GM20000 (cell line): ENCODE measurements around the gene DLX5.
A peak's percentile ranks its signal among the peaks of the same experiment; 100 is the strongest.

Source experiments
- DNase-seq: peaks from one replicate; pipeline ENCODE4 v3.0.0; 2012; ENCODE audit warnings: low spot score
- TF ChIP-seq, protein P1 (sequence below): IDR thresholded peaks from 2 replicates; pipeline ENCODE4 v1.5.1; 2012; ENCODE audit warnings: mild to moderate bottlenecking, control low read depth; ENCODE audit errors: extremely low read depth, missing control alignments

The DLX5 gene

GRCh38 chr7:96991546-96992191 is 33.0 kb downstream of the DLX5 start:
- DNase-seq = peak; percentile 5

DNA sequence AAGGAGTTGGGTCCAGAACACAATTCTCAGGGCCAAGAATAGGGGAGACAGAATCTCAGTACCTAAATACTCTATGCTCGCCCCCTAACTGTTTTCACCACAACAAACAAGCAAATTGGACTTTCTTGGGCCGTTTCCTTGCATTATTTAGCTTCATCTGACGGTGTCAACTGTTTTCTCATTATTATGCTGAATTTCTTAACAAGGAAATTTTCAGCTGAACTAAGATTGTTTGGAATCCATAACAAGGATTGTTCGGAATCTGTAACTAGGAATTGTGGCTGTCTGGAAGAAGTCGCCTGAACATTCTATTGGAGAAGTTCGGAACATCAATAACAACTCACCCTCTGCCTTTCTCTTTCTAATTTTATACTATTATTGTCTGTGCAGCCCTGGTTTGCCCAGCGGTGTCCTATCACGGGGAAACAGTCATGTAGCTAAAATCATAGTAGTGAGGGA is 34.7 kb downstream of the DLX5 start:
- no peak for DNase-seq
- TF ChIP-seq, protein P1, sequence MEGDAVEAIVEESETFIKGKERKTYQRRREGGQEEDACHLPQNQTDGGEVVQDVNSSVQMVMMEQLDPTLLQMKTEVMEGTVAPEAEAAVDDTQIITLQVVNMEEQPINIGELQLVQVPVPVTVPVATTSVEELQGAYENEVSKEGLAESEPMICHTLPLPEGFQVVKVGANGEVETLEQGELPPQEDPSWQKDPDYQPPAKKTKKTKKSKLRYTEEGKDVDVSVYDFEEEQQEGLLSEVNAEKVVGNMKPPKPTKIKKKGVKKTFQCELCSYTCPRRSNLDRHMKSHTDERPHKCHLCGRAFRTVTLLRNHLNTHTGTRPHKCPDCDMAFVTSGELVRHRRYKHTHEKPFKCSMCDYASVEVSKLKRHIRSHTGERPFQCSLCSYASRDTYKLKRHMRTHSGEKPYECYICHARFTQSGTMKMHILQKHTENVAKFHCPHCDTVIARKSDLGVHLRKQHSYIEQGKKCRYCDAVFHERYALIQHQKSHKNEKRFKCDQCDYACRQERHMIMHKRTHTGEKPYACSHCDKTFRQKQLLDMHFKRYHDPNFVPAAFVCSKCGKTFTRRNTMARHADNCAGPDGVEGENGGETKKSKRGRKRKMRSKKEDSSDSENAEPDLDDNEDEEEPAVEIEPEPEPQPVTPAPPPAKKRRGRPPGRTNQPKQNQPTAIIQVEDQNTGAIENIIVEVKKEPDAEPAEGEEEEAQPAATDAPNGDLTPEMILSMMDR = no peak

More at GRCh38 chr7:96991546-96992191, 33.0 kb downstream of the DLX5 start:
- TF ChIP-seq, protein P1 = no peak

DNA sequence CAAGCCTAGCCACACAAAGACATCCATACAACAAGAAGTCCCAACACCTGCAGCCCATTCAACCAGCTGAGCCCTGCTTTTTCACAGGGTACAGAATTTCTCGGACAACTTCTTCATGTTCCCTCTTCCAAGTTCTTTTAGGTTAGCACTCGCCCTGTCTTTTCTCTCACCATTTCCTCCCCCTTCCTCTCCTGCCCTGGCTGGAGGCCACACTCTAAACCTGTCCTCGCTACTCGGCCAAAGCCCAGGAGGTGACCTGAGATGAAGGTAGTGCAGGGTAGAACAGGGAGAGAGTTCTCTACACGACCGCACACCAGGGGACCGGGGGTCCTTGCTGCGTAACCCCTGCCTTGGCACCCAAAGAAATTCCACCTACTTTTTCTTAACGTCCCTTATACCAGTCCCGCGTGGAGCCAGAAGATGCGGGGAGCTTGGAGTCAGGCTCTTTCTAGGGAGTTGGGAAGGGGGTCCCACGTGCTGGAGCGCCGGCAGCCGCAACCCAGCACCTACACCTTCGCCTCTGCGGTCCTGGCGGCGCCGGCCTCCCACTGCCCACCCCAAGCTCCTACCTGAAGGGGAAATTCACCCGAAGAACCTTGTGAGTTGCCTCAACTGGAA is 35.3 kb downstream of the DLX5 start:
- TF ChIP-seq, protein P1 = no peak
- DNase-seq = peak; percentile 10

DNA sequence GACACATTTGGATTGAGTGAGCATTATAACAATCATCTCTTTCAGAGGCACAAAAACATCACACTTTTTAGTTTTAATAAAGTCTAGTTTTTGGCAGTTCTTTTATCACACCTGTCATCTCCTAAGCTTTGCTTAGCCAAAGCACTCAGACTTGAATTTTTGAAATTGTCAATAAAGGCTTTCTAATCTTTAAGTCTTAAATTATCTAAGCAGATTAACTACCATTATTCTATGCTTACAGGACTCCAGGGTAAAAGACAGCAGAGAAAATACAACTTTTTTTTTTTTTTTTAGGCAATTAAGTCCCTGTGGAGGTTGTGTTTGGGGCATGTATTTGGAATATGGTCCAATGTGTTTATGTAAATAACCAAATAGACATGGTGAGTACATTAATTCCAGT is 36.9 kb downstream of the DLX5 start:
- TF ChIP-seq, protein P1 = no peak
- DNase-seq = no peak

DNA sequence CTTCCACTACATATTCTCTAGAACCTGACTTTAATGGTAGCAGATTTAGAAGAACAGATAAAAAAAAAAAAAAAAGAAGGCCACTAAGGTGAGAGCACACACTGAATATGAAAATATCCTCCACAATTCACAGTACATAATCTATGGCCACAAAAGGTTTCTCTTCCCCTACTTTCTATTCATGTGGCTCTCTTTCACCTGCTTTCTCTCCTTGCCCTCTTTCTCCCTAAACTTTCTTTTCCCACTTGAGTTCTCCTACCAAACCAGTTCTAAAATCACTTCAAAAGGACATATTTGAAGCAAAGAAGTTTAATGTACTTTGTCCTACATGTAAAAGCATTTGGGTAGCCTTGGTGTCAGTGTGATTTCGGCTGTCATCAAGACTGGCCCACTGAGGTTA is 37.7 kb downstream of the DLX5 start:
- TF ChIP-seq, protein P1 = no peak
- DNase-seq = no peak

DNA sequence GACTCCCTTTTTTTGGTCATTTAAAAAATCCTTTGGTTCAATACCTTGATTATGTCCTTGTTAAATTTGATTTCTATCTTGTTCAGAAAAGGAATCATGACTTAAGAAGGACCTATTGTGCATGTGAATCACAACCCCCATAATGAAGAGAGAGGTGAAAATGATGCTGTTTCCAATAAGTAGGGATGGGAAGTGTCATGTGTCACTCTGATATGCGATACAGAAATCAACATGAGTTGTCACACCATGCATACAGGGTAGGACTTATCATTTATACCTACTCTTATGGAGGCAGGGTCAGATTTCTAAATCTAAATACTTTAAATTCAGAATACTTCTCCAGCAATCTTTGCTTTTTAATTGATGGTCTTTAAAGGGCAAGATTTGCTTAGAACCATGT is 38.6 kb downstream of the DLX5 start:
- no peak for DNase-seq
- TF ChIP-seq, protein P1 = no peak

- DNase-seq = no peak
- TF ChIP-seq, protein P1 = no peak
Observed at GRCh38 chr7:96982586-96982985, 42.0 kb downstream of the DLX5 start.
